K562 (cell line): ENCODE data around the gene ZNF2. TPM values are rescaled to one million over a fixed set of nuclear protein-coding genes. Genes with fewer than 3 reads are reported as not detected.
A peak's percentile ranks its signal among the peaks of the same experiment; 100 is the strongest.

ENCODE experiments used
- ELF1 ChIP-seq: fragments of 200-800 bp; sonication (Bioruptor generic); IDR thresholded peaks from 2 replicates; pipeline ENCODE4 v1.6.1; 2016; ENCODE audit warnings: missing genetic modification characterization, missing compliant biosample characterization
- FUS ChIP-seq: fragments of 200-400 bp; formaldehyde crosslinking; optimal IDR thresholded peaks from 2 replicates; pipeline ENCODE3; 2017; ENCODE audit warnings: low read depth, low read length
- GATA2 ChIP-seq: sonication (generic); formaldehyde crosslinking; IDR thresholded peaks from 2 replicates; pipeline ENCODE4 v1.4.0; 2020; ENCODE audit warnings: mild to moderate bottlenecking, missing genetic modification reagents
- HNRNPLL ChIP-seq: fragments of 200-400 bp; formaldehyde crosslinking; IDR thresholded peaks from 2 replicates; pipeline ENCODE4 v1.6.1; 2017; ENCODE audit warnings: low read length, low read depth, mild to moderate bottlenecking; ENCODE audit not compliant: poor library complexity, severe bottlenecking
- NCOR1 ChIP-seq: fragments of 450-650 bp; IDR thresholded peaks from 2 replicates; pipeline ENCODE4 v1.6.1; 2016; ENCODE audit warnings: mild to moderate bottlenecking, moderate library complexity
- POLR2G ChIP-seq: fragments of 200-400 bp; formaldehyde crosslinking; IDR thresholded peaks from 2 replicates; pipeline ENCODE4 v1.6.1; 2017; ENCODE audit warnings: low read depth, mild to moderate bottlenecking, antibody characterized with exemption, low read length, moderate library complexity
- PPARD ChIP-seq: fragments of 250-450 bp; sonication (Bioruptor Pico); IDR thresholded peaks from 2 replicates; pipeline ENCODE4 v1.8.0; 2022; ENCODE audit warnings: inconsistent platforms, mild to moderate bottlenecking, moderate library complexity
- PRPF4 ChIP-seq: fragments of 200-400 bp; formaldehyde crosslinking; IDR thresholded peaks from one replicate; pipeline ENCODE4 v1.6.1; 2017; ENCODE audit warnings: low read length, low read depth, mild to moderate bottlenecking; ENCODE audit not compliant: insufficient read depth, poor library complexity, severe bottlenecking
- RBM14 ChIP-seq: fragments of 200-400 bp; formaldehyde crosslinking; IDR thresholded peaks from 2 replicates; pipeline ENCODE4 v1.6.1; 2018; ENCODE audit warnings: low read depth, mild to moderate bottlenecking, low read length, moderate library complexity, borderline replicate concordance; ENCODE audit not compliant: insufficient read depth
- RBM17 ChIP-seq: fragments of 200-400 bp; formaldehyde crosslinking; IDR thresholded peaks from 2 replicates; pipeline ENCODE4 v1.6.1; 2017; ENCODE audit warnings: low read depth, mild to moderate bottlenecking, low read length, borderline replicate concordance
- SNRNP70 ChIP-seq: fragments of 200-400 bp; formaldehyde crosslinking; optimal IDR thresholded peaks from 2 replicates; pipeline ENCODE3; 2017; ENCODE audit warnings: low read depth, low read length
- SP2 ChIP-seq: IDR thresholded peaks from 2 replicates; pipeline ENCODE4 v1.6.1; 2011; ENCODE audit warnings: mild to moderate bottlenecking, low read depth, low read length, moderate library complexity; ENCODE audit not compliant: poor library complexity, severe bottlenecking; ENCODE audit errors: extremely low read depth
- TGIF2 ChIP-seq: sonication (generic); formaldehyde crosslinking; IDR thresholded peaks from 2 replicates; pipeline ENCODE4 v1.8.1; 2022; ENCODE audit warnings: mild to moderate bottlenecking, missing genetic modification reagents, moderate library complexity
- polyA plus RNA-seq, 8 experiments: library from polyadenylated mRNA; depleted of rRNA in 4 of 8; stranded (reverse) in 5 of 8; unstranded in 3 of 8; fragments of >200 nt; fragmentation: Nextera tagmentation in 2 of 8; fragmentation: Illumina TruSeq in 1 of 8; extraction: Ambion mirVana in 2 of 8; extraction: Trizol in 1 of 8; gene quantifications; 2 replicates each; pipeline versions ENCODE4 v1.2.1 to v1.2.3, GENCODE V29; 2011 to 2014; ENCODE audit warnings: inconsistent platforms in 1 of 8, missing spikeins in 1 of 8
- total RNA-seq, 7 experiments: library from RNA; depleted of rRNA in 6 of 7; stranded (reverse); fragments of >200 nt in 6 of 7; fragmentation: Illumina TruSeq in 2 of 7; extraction: Trizol in 2 of 7; gene quantifications; 2 replicates each; pipeline versions ENCODE4 v1.2.1 to v1.2.3, GENCODE V29; 2011 to 2021; ENCODE audit warnings: low replicate concordance in 1 of 7
- TF ChIP-seq, protein P1 (sequence below): fragments of 450-650 bp; IDR thresholded peaks from 2 replicates; pipeline ENCODE4 v1.6.1; 2016; ENCODE audit warnings: low read depth
- TF ChIP-seq, protein P2 (sequence below): fragments of 250-450 bp; sonication (Bioruptor Pico); IDR thresholded peaks from 2 replicates; pipeline ENCODE4 v1.8.0; 2021; ENCODE audit warnings: moderate library complexity, mild to moderate bottlenecking, inconsistent platforms
- TF ChIP-seq, protein P3 (sequence below): sonication (generic); formaldehyde crosslinking; IDR thresholded peaks from 2 replicates; pipeline ENCODE4 v1.8.1; 2022; ENCODE audit warnings: missing genetic modification reagents
- TF ChIP-seq, protein P4 (sequence below): sonication (generic); formaldehyde crosslinking; IDR thresholded peaks from 2 replicates; pipeline ENCODE4 v1.8.0; 2022; ENCODE audit warnings: mild to moderate bottlenecking, missing genetic modification reagents

Gene ZNF2
- total and polyA plus RNA-seq, 9 of the 15 experiments (the other 6 are each of a cell fraction or from before 2014, with no cell fraction given) = 1.6 to 4.5 (median 3.4) TPM

DNA sequence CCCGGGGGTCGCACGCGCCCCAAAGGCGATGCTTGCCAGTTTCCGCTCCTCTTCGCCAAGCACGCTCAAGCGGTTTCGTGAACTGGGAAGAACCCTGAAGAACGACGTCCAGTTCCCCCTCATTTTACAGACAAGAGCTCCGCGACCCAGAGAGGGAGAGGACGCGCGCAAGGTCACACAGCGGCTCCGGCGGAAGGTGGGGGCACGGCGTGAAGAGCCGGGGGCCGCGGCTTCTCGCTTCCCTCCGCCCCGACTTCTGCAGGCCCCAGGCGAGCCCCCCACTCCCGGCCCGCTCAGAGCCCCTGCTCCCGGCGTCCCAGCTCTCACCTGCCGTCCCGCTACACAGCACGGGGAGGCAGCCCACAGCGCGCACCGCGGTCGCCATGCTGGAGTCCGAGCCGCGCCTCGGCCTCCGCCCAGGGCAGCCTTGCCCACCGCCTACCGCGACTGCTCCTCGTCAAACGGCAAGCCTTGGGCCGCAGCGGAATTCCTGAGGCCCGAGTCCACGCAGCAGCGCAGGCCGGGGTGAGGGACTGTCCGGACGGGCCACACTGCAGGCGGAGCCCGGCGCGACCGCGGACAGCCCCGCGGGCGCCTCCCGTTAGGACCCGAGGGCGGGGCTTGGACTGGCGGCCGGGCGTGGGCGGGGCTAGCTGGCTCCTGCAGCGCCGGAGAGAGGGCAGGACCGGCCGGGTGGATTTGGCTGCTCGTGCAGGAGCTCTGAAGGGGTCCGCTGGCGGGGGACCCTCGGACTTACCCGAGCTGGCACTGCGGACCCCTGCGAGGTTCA, 44.0 kb upstream of the ZNF2 start, which contains the start of gene MRPS5 (continued):
- TF ChIP-seq, protein P1, sequence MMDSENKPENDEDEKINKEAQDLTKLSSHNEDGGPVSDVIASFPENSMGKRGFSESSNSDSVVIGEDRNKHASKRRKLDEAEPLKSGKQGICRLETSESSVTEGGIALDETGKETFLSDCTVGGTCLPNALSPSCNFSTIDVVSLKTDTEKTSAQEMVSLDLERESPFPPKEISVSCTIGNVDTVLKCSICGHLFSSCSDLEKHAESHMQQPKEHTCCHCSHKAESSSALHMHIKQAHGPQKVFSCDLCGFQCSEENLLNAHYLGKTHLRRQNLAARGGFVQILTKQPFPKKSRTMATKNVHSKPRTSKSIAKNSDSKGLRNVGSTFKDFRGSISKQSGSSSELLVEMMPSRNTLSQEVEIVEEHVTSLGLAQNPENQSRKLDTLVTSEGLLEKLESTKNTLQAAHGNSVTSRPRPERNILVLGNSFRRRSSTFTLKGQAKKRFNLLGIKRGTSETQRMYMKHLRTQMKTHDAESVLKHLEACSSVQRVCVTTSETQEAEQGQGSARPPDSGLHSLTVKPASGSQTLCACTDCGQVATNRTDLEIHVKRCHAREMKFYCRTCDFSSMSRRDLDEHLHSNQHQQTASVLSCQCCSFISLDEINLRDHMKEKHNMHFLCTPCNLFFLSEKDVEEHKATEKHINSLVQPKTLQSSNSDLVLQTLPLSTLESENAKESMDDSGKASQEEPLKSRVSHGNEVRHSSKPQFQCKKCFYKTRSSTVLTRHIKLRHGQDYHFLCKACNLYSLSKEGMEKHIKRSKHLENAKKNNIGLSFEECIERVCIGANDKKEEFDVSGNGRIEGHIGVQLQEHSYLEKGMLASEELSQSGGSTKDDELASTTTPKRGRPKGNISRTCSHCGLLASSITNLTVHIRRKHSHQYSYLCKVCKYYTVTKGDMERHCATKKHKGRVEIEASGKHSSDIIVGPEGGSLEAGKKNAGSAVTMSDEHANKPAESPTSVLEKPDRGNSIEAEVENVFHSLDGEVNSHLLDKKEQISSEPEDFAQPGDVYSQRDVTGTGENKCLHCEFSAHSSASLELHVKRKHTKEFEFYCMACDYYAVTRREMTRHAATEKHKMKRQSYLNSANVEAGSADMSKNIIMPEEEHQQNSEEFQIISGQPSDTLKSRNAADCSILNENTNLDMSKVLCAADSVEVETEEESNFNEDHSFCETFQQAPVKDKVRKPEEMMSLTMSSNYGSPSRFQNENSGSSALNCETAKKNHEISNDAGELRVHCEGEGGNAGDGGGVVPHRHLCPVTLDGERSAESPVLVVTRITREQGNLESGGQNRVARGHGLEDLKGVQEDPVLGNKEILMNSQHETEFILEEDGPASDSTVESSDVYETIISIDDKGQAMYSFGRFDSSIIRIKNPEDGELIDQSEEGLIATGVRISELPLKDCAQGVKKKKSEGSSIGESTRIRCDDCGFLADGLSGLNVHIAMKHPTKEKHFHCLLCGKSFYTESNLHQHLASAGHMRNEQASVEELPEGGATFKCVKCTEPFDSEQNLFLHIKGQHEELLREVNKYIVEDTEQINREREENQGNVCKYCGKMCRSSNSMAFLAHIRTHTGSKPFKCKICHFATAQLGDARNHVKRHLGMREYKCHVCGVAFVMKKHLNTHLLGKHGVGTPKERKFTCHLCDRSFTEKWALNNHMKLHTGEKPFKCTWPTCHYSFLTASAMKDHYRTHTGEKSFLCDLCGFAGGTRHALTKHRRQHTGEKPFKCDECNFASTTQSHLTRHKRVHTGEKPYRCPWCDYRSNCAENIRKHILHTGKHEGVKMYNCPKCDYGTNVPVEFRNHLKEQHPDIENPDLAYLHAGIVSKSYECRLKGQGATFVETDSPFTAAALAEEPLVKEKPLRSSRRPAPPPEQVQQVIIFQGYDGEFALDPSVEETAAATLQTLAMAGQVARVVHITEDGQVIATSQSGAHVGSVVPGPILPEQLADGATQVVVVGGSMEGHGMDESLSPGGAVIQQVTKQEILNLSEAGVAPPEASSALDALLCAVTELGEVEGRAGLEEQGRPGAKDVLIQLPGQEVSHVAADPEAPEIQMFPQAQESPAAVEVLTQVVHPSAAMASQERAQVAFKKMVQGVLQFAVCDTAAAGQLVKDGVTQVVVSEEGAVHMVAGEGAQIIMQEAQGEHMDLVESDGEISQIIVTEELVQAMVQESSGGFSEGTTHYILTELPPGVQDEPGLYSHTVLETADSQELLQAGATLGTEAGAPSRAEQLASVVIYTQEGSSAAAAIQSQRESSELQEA = no peak
- TF ChIP-seq HNRNPLL = no peak
- TF ChIP-seq PRPF4 = no peak
- TF ChIP-seq NCOR1 = no peak
- TF ChIP-seq ELF1 (tag) = no peak
- no peak for TF ChIP-seq TGIF2 (CRISPR knock-in tag)
- TF ChIP-seq SNRNP70 = no peak
- no peak for TF ChIP-seq RBM14
- TF ChIP-seq, protein P2, sequence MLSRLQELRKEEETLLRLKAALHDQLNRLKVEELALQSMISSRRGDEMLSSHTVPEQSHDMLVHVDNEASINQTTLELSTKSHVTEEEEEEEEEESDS (CRISPR knock-in tag) = no peak
- no peak for TF ChIP-seq PPARD
- TF ChIP-seq, protein P3, sequence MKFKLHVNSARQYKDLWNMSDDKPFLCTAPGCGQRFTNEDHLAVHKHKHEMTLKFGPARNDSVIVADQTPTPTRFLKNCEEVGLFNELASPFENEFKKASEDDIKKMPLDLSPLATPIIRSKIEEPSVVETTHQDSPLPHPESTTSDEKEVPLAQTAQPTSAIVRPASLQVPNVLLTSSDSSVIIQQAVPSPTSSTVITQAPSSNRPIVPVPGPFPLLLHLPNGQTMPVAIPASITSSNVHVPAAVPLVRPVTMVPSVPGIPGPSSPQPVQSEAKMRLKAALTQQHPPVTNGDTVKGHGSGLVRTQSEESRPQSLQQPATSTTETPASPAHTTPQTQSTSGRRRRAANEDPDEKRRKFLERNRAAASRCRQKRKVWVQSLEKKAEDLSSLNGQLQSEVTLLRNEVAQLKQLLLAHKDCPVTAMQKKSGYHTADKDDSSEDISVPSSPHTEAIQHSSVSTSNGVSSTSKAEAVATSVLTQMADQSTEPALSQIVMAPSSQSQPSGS = no peak
- no peak for TF ChIP-seq RBM17
- TF ChIP-seq SP2 = no peak
- TF ChIP-seq, protein P4, sequence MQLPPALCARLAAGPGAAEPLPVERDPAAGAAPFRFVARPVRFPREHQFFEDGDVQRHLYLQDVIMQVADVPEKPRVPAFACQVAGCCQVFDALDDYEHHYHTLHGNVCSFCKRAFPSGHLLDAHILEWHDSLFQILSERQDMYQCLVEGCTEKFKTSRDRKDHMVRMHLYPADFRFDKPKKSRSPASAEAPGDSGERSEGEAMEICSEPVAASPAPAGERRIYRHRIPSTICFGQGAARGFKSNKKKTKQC = peak; percentile 61; the same call in 1 of the 2 replicates
- no peak for TF ChIP-seq FUS
- no peak for TF ChIP-seq GATA2 (CRISPR knock-in tag)
- TF ChIP-seq POLR2G = peak; percentile 95
